Forelimb muscle (tissue), 1 donor: Measurements from ENCODE around the gene TMEM131. TPM values are rescaled to one million over a fixed set of nuclear protein-coding genes. Genes with fewer than 3 reads are reported as not detected.
"Not testable (repeated sequence)": the region's sequence is repeated elsewhere in the genome, so short reads cannot be mapped to it uniquely, and the experiment has no call there.

ENCODE experiments used
- DNase-seq: peaks from one replicate; pipeline ENCODE4 v3.0.0-alpha.2; 2013; ENCODE audit warnings: low read depth
- polyA plus RNA-seq: library from polyadenylated mRNA; unstranded; fragments of 120-200 nt; gene quantifications from one replicate; pipeline ENCODE4 v1.2.1, GENCODE V29; 2013; ENCODE audit not compliant: insufficient read length

The TMEM131 gene
- polyA plus RNA-seq, 1 donor = 46.4 TPM

- DNase-seq = no peak
These were observed 126.6 kb downstream of the TMEM131 start for GRCh38 chr2:97868986-97869721.

GRCh38 chr2:97863829-97864228 is 131.9 kb downstream of the TMEM131 start:
- no peak for DNase-seq

GRCh38 chr2:97861177-97861576 is 134.6 kb downstream of the TMEM131 start:
- DNase-seq = no peak

- DNase-seq = no peak
These were observed 137.3 kb downstream of the TMEM131 start for GRCh38 chr2:97858442-97858841.

GRCh38 chr2:97857553-97857952 is 138.2 kb downstream of the TMEM131 start:
- no peak for DNase-seq

- DNase-seq = not testable (repeated sequence)
These were observed 142.7 kb downstream of the TMEM131 start for GRCh38 chr2:97853057-97853456.

- no peak for DNase-seq
These were observed 144.6 kb downstream of the TMEM131 start for GRCh38 chr2:97851172-97851571.

GRCh38 chr2:97849881-97850528 is 145.7 kb downstream of the TMEM131 start:
- no peak for DNase-seq

- no peak for DNase-seq
These were observed 147.4 kb downstream of the TMEM131 start for GRCh38 chr2:97848306-97848705.

- DNase-seq = not testable (repeated sequence)
These were observed 149.0 kb downstream of the TMEM131 start for GRCh38 chr2:97846716-97847115.

GRCh38 chr2:97845818-97846217 is 149.9 kb downstream of the TMEM131 start:
- no peak for DNase-seq

- no peak for DNase-seq
These were observed 150.6 kb downstream of the TMEM131 start for GRCh38 chr2:97845133-97845532.

GRCh38 chr2:97844311-97844859 is 151.4 kb downstream of the TMEM131 start:
- DNase-seq = no peak

GRCh38 chr2:97840198-97840597 is 155.6 kb downstream of the TMEM131 start:
- no peak for DNase-seq

- DNase-seq = no peak
These were observed 161.1 kb downstream of the TMEM131 start for GRCh38 chr2:97834610-97835009.

GRCh38 chr2:97831121-97831520 is 164.6 kb downstream of the TMEM131 start:
- DNase-seq = no peak

GRCh38 chr2:97829255-97829654 is 166.5 kb downstream of the TMEM131 start:
- not testable (repeated sequence) for DNase-seq

GRCh38 chr2:97827013-97827412 is 168.7 kb downstream of the TMEM131 start:
- DNase-seq = not testable (repeated sequence)

- DNase-seq = not testable (repeated sequence)
These were observed 169.4 kb downstream of the TMEM131 start for GRCh38 chr2:97826266-97826847.

- DNase-seq = not testable (repeated sequence)
These were observed 171.7 kb downstream of the TMEM131 start for GRCh38 chr2:97824011-97824410.

GRCh38 chr2:97821862-97822261 is 173.9 kb downstream of the TMEM131 start:
- not testable (repeated sequence) for DNase-seq

- no peak for DNase-seq
These were observed 176.0 kb downstream of the TMEM131 start for GRCh38 chr2:97819754-97820153.

GRCh38 chr2:97816411-97816810 is 179.3 kb downstream of the TMEM131 start:
- DNase-seq = no peak
